HG03060 (cell line): ENCODE measurements around the gene CD247.

Experiments used
- ATAC-seq: cut with Tn5 transposase; IDR thresholded peaks from one replicate; pipeline ENCODE4 v1.9.1; 2021; ENCODE audit warnings: low read depth, moderate number of reproducible peaks; ENCODE audit not compliant: unreplicated experiment

Gene CD247

DNA sequence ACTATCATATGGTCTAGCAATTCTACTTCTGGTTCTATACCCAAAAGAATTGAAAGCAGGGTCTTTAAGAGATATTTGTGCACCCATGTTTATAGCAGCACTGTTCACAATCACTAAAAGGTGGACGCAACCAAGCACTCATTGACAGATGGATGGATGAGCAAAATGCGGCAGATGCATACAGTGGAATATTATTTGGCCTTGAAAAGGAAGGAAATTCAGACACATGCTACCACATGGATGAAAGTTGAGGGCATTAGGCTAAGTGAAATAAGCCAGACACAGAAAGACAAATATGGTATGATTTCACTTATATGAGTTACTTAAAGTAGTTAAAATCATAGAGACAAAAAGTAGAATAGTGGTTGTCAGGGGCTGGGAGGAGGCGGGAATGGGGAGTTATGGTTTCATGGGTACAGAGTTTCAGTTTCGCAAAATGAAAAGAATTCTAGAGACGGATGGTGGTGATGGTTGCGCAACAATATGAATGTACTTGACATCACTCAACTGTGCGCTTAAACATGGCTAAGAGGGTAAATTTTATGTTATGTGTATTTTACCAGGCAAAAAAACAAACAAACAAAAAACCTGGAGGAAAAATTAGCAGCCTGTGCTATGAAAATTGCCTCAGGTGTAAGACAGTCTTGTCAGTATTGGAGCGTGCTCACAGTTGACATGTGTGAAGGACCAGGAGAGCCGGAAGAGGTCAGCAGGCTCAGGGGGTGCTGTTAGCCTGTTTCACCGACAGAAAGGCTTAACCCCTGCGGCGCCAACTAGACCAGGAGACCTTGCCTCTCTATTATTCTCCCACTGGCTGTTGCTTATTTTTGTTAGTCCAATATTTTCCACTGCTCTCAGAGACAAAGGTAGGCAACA, 26.5 kb downstream of the CD247 start:
- no peak for ATAC-seq

DNA sequence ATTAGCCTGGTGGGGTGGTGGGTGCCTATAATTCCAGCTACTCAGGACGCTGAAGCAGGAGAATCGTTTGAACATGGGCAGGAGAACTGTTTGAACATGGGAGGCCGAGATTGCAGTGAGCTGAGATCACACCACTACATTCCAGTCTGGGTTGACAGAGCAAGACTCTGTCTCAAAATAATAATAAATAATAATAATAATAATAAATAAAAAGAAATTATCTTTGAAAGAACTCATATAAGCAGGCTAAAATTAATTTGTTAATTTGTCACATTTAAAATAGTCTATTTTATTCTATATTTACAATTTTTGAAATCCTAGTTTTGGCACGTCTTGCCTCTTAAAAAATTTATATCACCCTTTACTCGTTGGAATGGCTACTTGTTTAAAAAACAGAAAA, 27.6 kb downstream of the CD247 start:
- no peak for ATAC-seq

DNA sequence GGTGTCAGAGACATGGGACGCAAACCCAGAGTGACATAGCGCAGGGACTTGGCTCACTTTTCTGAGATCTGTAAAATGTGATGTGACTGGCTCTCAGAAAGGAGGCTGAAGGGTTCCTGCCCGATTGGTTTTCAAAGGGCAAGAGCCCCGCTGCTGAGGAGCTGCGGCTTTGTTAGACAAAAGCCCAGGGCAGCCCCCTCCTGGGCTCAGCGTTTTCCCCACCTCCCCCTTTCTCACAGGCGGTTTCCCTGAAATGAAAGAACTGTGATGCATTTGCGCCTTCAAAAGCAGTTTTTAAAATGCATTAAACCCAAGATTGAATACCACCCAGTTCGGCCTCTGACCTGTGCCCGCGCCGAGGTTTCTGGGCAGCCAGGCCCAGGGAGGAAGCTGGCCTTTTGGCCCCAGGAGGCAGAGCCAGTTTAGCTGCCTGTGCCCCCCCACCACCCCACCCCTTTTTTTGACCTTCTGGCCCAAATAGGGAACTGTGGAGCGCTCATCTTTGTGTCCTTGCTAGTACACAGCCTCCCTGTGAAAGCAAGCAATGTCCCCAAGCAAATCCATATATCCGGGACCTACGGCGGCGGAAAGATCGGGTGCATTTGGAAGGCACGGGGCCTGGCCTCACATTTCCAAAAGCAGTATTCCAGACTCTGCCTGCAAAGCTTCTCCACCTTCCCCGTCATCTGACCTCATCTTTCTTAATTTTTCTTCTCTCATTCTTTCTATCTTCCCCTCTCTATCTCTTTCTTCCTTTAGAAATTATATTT, 28.6 kb downstream of the CD247 start:
- no peak for ATAC-seq

DNA sequence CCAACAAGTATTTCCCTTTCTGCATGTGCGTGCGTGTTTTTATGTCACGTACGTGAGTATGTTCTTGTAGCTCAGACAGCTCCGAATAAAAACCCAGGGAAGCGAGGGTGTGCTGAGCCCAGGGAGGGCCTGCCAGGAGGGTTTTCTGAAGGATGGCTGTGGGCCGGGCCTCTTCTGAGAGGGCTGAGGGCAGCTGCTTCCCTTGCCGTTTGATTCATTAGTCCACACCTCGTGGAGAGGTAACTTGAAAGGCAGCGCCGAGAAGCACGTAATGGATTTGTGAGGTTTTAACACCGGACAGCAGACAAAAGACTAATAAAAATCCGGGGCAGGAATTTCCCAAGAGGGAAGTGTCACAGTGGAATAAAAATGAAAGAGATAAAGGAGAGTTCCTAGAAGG, 29.5 kb downstream of the CD247 start:
- no peak for ATAC-seq

DNA sequence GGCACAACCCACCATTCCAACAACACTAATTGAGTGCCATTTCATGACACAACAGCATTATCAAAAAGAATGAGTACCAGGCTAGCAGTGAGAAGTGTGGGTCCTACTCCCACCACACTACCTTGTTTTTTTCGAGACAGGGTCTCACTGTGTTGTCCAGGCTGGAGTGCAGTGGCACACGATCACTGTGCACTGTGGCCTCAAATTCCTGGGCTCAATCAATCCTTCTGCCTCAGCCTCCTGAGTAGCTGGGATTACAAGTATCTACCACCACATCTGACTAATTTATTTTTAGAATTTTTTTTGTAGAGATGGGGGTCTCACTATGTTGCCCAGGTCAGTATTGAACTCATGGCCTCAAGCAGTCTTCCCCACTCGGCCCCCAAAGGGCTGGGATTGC, 30.7 kb downstream of the CD247 start:
- ATAC-seq: no peak

DNA sequence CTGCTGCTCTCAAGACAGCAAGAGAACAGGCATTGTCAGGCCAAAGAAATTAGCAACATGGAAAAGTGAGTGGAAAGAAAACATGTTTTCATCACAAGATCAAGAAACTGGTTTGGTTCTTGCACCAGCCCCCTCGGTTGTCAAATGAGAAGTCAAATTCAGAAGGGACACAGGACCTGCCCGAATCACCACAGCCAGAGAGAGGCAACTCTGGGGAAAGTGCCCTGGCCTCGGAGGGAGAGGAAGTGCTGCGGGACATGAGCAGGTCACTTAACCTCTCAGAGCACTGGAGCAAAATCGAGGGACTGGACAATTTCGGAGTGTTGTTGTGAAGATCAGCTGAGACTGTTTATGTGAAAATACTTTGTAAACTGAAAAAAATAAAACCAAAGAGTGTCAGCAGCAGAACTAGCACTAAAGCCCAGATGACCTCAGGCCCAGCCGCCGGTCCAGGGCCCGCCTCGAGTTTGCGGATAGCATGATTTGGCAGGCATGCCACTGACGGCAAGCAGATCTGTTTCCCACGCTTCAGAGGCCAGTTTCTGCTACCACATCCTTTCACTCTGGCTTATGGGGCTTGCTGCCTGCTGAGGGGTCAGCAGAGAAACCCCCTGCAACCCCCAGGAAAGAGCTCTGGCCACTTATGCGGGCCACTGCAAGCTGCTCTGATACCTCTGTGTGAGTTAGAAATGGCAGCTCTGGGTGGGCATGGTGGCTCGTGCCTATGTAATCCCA, 32.1 kb downstream of the CD247 start:
- ATAC-seq: no peak

DNA sequence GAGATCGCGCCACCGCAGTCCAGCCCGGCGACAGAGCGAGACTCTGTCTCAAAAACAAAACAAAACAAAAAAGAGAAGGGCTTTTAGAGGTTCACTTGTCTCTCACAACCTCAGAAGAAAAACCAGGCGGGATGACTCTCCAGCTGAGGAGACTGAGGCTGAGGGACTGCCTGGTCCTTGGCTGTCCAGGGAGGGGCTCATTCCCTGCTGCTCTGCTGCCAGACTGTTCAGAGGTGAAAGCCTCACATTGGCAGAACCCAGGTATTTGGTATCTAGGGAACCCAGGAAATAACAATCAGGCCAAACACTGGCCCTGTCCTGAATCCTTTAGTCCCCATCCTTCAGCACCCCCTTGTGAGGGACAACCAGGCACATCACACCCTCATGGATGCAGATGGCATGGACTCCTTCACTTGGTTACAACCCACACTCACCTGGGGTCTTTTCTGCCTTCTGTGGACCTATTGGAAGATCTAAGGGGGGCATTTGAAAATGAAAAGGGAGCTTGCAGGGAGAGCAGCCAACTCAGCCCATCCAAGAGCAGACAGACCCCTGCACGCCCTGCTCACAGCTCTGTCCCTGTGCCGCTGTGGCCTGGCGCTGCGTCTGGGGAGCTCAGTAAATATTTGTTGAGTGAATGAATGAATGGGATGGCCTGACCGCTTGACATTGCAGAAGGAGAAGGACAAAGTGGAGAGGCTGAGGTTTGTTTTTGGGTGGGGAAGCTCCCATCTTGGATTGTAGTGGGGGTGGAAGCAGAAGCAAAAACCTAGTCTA, 33.4 kb downstream of the CD247 start:
- no peak for ATAC-seq

DNA sequence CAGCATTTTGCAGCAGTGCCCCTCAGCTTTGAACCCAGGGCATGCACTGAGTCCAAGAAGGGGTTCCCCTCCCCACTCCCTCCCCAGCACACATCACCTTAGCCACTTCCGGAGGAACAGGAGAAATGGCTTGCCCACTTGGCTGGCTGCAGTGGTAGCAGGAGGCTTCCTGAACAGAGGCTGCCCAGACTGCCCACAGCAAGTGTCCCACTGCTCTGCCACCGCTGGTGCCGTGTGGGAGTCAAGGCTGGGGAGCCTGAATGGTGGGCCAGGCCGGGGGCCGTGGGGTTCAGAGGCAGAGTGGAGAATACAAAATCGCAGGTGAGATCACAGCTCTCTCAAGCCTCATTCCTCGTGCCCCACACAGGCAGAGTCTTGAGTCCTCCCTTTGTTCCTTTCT, 34.5 kb downstream of the CD247 start:
- no peak for ATAC-seq

DNA sequence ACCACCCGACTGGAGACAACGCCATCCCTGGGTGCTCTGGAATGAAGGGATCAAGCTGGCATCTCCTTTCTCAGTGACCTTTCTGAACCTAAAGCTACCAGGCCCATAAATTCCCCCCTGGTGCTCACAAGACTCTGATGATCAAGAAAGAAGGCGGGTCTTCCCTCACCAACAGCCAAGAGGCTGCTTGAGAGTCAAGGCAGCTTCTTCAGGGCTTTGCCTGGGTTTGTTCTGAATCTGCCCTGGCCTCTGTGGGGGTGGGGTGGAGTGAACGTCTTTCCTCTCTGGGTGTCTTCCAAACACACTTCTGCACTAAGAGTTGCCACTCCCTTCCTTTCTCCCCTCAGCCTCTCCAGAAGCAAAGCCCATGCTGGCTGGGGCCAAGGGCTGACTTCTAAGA, 36.1 kb downstream of the CD247 start:
- ATAC-seq: no peak

DNA sequence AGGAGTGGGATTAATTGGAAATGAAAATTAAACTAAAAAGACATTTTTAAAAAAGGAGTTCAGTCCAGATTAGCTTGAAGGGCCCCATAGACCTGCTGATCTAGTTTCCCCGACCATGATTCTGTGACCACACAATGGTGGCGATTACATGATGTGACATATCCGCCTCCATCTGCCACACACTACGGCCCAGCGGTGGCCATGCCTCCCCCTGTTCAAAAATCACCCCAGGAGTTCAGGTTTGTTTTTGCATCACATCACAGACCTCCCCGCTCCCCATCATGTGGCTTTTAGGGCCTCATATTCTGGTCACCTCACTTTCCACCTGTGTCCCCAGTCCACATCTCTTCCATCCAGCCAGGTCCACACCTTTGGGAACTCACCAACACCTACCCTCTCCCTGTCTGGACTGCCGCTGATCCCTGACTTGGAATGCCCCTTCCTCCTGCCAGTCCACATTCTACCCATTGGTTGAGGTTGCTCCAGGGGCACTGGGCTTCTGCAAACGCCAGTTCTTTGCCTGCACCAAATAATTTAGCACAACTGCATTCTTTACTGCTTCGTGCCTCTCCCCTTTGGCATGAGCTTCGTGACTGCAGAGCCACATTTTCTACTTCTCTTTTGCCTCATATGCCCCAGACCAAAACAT, 38.9 kb downstream of the CD247 start:
- no peak for ATAC-seq

DNA sequence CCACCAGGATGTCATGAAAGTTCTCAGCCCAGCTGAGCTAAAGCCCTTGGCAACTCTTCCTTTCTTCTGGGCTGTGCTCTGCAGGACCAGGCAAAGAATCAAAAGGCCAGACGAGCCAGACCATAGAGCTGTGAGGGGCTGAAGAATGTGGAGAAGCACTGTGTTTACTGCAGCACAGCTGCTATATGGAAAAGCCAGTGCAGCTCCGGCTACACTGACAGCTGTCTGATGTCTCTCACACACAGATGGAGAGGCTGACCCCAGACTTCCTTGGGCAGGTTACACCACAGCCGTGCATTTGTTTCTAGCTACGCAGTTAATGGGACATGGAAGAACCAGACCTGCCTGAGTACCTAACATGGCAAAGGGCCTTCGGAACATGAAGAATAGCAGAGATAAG, 40.3 kb downstream of the CD247 start:
- no peak for ATAC-seq

DNA sequence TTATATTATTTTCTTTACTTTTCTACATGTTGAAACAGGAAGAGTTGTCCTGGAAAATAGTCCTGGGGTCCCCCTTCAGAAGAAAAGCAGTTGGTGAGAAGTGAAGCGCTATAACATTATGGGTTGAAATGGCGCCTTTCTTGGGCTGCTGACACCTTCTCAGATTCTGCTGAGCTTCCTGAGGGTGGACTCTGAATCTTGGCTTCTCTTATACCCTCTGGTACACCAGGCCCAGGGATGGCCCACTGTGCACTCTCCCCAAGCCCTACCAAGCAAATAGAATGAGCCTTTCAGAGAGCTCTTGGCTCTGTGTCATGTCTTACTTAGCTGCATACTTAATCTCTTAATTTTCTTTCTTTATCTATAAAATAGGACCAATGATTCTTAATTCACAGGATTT, 42.3 kb downstream of the CD247 start:
- no peak for ATAC-seq

DNA sequence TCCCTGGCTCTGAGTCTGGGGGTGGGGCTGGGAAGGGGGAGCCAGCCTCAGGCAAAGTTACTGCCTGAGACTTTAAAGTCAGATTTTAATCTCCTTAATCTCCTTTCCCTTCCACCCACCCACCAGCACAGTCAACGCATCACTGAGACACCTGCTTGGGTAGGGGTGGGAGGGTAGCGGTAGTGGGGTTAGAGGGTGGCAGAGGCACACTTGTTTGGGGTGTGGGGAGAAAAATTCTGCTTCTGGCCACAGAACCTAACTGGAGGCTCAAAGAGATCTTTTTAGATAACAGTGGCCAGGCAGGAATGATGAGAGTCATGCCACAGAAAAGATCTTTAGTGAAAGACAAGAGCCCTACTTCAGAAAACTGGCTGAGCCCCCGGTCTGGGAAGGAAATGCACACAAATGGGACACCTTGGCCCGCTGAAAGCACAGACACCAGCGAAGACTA, 44.1 kb downstream of the CD247 start:
- ATAC-seq: no peak

DNA sequence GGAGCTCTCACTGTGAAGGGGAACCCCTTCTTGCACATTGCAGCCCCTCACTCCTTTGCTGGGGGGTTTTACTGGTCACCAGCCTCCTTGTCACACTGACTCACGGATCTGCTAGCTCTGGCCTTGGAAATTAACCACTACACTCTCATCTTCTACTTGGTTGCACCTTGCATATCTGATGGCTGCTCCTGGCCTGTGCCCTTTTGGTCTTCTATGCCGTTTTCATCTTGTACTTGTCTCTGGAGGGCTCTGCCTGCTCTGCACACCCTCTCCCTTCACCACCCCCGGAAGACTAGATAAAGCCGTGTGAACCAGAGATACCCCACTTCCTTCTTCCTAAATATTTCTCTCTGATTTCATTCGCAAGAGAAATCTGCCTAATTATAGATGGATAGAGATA, 44.6 kb downstream of the CD247 start:
- no peak for ATAC-seq

DNA sequence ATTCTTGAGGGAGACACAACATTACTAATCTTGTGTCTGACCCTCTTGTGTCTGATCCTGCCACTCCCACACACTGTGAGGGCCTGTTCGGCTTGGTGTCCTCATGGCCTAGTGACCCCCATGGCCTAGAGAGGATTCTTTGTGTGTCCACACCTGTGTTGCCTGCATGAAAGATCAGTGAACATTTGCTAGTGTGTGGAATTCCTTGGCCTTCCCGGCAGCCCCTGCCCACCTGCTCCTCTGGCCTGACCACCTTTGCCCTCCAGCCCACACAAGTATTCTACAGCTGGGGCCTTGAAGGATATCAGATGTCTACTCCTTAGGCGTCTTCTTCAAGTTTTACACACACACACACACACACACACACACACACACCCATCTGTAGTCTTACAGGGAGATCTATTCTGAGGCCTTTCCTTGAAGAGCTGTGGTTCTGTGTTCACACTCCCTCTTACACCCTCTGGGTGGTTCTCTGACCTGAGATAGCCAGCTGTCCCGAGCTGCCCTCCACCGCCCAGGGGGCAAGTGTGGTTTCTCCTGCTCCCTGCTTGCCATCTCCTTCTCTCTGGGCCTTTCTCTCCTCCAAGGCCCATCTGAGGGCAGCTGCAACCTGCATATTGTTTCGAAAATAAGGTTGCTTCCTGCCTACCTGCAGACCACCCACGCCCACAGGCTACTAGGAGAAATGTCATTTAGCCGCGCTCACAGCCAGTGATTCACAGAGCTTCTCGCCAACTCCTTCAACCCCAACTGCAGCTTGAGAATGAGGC, 45.4 kb downstream of the CD247 start:
- no peak for ATAC-seq

DNA sequence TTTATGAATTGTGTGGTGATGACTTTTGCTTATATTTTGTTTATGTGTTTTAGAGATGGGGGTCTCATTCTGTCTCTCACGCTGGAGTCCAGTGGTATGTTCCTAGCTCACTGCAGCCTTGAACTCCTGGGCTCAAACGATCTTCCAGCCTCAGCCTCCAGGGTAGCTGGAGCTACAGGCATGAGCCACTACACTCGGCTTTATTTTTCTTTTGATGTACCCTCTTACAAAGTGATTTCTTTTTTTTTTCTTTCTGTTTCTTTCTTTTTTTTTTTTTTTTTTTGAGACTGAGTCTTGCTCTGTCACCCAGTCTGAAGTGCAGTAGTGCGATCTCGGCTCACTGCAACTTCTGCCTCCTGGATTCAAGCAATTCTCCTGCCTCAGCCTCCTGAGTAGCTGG, 46.8 kb downstream of the CD247 start:
- ATAC-seq: no peak

DNA sequence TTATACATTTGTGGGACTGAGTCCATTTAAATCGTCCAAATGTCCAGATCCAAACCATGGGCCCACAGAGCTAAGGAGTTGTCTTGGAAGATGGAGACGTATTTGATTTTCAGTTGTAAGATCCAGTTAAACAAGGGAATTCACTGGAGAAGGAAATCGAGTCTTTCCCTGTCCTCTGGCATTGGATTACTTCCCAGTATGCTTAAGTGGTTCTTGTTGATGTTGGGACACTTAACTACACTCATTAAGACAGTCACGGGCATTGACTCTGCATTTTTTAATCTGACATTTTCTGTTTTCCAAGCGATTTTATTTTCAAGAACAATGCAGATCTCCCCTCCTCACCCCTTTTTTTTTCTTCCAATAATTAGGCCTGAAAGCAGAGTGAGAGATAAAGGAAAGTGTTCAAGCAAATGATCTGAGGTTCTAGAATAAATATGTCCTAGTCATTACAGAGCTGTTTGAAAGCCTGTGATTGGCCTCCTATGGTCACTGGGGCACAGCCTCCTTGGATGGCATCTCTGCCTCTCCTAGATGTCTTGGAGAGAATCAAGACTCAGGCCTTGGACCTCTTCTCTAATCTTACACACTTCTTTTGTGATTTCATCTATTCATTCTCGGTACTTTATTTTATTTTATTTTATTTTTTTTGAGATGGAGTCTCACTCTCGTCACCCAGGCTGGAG, 48.9 kb downstream of the CD247 start:
- ATAC-seq: no peak

DNA sequence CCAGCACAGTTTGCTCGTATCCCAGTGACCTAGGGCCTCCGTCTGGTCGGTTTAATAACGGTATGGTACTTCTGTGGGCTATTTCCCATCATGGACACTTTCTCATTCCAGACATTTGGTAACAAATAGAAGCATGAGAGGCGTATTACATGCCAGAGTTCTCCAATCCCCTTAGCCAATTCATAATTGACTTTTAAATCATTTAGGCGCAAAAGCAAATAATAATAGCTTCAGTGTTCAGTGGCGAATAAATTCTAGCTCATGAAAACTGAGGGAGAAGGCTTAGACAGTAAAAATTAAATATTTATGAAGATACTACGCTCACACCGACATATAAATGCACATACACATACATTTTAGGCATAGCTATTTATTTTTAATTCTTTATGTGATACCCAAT, 50.6 kb downstream of the CD247 start:
- ATAC-seq: no peak
